Muscle layer of duodenum (tissue), 2 donors: Measurements from ENCODE around the gene AP1B1.

Source experiments
- H3K27ac ChIP-seq: one replicate; pipeline ENCODE4 v1.7.0; 2013; ENCODE audit warnings: mild to moderate bottlenecking, low read length
- H3K27me3 ChIP-seq: one replicate; pipeline ENCODE4 v1.7.0; 2013; ENCODE audit warnings: low read depth, mild to moderate bottlenecking, control low read depth, low read length
- H3K36me3 ChIP-seq, 2 donors: one replicate each; pipeline ENCODE4 v1.7.0; 2013; ENCODE audit warnings: low read length in 2 of 2, control low read depth in 1 of 2, mild to moderate bottlenecking in 1 of 2; ENCODE audit not compliant: insufficient read depth in 2 of 2, control insufficient read depth in 1 of 2
- H3K4me1 ChIP-seq, 2 donors: one replicate each; pipeline ENCODE4 v1.7.0; 2013; ENCODE audit warnings: low read length in 2 of 2, mild to moderate bottlenecking in 2 of 2, control low read depth in 1 of 2, moderate library complexity in 1 of 2; ENCODE audit not compliant: insufficient read depth in 2 of 2, control insufficient read depth in 1 of 2
- H3K4me3 ChIP-seq, 2 donors: one replicate each; pipeline ENCODE4 v1.7.0; 2013; ENCODE audit warnings: low read length in 2 of 2, low read depth in 1 of 2, mild to moderate bottlenecking in 1 of 2
- H3K9me3 ChIP-seq, 2 donors: one replicate each; pipeline ENCODE4 v1.7.0; 2013; ENCODE audit warnings: low read length in 2 of 2, control low read depth in 1 of 2, mild to moderate bottlenecking in 1 of 2; ENCODE audit not compliant: control insufficient read depth in 1 of 2
- donor health status: healthy.

Gene AP1B1

DNA sequence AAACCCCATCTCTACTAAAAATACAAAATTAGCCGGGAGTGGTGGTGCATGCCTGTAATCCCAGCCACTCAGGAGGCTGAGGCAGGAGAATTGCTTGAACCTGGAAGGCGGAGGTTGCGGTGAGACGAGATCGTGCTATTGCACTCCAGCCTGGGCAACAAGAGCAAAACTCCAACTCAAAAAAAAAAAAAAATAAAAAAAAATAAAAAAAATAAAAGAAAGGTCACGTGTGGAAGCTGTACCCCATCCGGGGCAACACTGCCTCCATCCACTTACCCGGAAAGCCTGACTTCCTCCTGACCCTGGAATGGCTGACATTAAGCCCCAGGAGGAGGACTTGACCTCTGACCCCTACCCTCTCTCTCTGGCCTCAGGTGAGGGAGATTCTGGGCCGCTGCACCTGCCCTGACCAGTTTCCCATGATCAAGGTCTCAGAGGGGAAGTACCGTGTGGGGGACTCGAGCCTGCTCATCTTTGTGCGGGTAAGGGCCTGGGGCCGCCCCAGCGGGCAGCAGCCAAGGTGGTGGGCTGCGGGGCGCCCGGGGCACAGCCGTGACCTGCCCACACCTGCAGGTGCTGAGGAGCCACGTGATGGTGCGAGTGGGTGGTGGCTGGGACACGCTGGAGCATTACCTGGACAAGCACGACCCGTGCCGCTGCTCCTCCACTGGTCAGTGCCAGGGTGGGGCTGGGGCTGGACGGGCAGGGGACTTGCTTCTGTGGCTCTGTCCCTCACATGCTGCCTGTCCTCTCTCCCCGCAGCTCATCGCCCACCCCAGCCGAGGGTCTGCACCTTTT lies 78.1 kb downstream of the AP1B1 start:
- Histone ChIP-seq H3K4me3 (peak overlapping the region in 1 of 2 donors; percentile 15), H3K4me1 (peaks cover 15 to 75% of the 10 kb centered on the region in 2 donors), H3K27ac (no peak overlapping the region), H3K27me3 (peaks cover 14% of the 10 kb centered on the region), H3K36me3 (no peaks in the 10 kb centered on the region), H3K9me3 (no peaks in the 10 kb centered on the region)

GRCh38 chr22:29309332-29310064 lies 78.9 kb downstream of the AP1B1 start:
- H3K27ac ChIP-seq = no peak overlapping the region
- H3K4me3 ChIP-seq = peak overlapping the region; percentile 21 to 95
- no peaks in the 10 kb centered on the region for H3K36me3 ChIP-seq
- H3K27me3 ChIP-seq = peaks cover 11% of the 10 kb centered on the region
- H3K4me1 ChIP-seq = peaks cover 15 to 69% of the 10 kb centered on the region in 2 donors
- H3K9me3 ChIP-seq = no peaks in the 10 kb centered on the region

- Histone ChIP-seq H3K4me1 (peaks cover 15 to 62% of the 10 kb centered on the region in 2 donors), H3K4me3 (peak overlapping the region; percentile 21 to 95), H3K9me3 (no peaks in the 10 kb centered on the region), H3K36me3 (no peaks in the 10 kb centered on the region), H3K27ac (no peak overlapping the region), H3K27me3 (peaks cover 5% of the 10 kb centered on the region)
Observed at GRCh38 chr22:29308791-29309262, 79.5 kb downstream of the AP1B1 start.

- H3K4me3 ChIP-seq = peak overlapping the region in 1 of 2 donors; percentile 95
Observed at GRCh38 chr22:29308148-29308790, 80.1 kb downstream of the AP1B1 start.

GRCh38 chr22:29307596-29308147 lies 80.7 kb downstream of the AP1B1 start:
- H3K4me1 ChIP-seq = peaks cover 15 to 59% of the 10 kb centered on the region in 2 donors
- no peak overlapping the region for H3K27ac ChIP-seq
- no peaks in the 10 kb centered on the region for H3K9me3 ChIP-seq
- H3K27me3 ChIP-seq = no peaks in the 10 kb centered on the region
- H3K36me3 ChIP-seq = no peaks in the 10 kb centered on the region
- peak overlapping the region; percentile 76 to 95 for H3K4me3 ChIP-seq

More at GRCh38 chr22:29308148-29308790, 80.1 kb downstream of the AP1B1 start:
- Histone ChIP-seq H3K9me3 (no peaks in the 10 kb centered on the region), H3K4me1 (peaks cover 15 to 59% of the 10 kb centered on the region in 2 donors), H3K27me3 (no peaks in the 10 kb centered on the region), H3K27ac (no peak overlapping the region), H3K36me3 (no peaks in the 10 kb centered on the region)

GRCh38 chr22:29306835-29307595 lies 81.4 kb downstream of the AP1B1 start:
- no peaks in the 10 kb centered on the region for H3K9me3 ChIP-seq
- H3K4me3 ChIP-seq = peak overlapping the region; percentile 76 to 95
- H3K27ac ChIP-seq = no peak overlapping the region
- no peaks in the 10 kb centered on the region for H3K27me3 ChIP-seq
- H3K4me1 ChIP-seq = peaks cover 15 to 52% of the 10 kb centered on the region in 2 donors
- no peaks in the 10 kb centered on the region for H3K36me3 ChIP-seq

DNA sequence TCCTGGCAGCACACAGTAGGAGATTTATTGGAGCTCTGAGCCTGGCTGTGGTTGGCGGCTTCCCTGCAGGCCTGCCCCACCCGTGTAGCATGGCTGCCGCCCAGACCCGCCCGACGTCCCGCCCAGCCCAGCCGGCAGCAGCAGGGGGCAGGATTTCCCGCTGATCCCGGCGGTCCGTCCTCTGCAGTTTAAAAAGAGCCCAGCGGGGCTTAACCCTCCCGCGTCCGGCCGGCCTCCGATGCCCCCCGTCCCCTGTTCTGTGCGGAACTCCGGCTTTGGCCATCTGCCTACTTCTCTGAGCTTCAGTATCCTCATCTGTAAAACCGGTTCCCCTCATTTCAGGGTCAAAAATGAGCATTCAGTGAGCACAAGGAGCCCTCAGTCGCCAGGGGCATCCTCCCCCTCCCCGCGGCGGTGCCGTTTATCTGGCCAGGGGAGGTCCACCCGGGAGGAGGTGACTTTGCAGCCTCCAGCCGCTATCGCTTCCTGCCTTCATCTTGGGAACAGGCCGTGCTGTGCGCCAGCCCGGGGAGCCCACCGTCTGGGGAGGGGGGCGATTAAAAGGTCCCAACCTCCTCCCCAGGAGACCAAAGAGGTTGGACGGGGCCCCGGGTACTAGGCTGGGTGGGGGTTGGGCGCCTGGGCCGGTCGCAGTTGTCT lies 82.1 kb downstream of the AP1B1 start, which contains the start of gene GAS2L1:
Gene GAS2L1, plus strand, starts transcription at position 476 of the 660 bp plus-strand sequence. CDS start 1,456 bp downstream, outside the sequence.
- Histone ChIP-seq H3K4me3 (peak within 1 kb of the TSS; percentile 76 to 95), H3K4me1 (peaks cover 14 to 45% of the 10 kb centered on the region in 2 donors), H3K27ac (no peak within 1 kb of the TSS), H3K9me3 (no peaks in the 10 kb centered on the region), H3K27me3 (no peaks in the 10 kb centered on the region), H3K36me3 (no peaks in the 10 kb centered on the region)

DNA sequence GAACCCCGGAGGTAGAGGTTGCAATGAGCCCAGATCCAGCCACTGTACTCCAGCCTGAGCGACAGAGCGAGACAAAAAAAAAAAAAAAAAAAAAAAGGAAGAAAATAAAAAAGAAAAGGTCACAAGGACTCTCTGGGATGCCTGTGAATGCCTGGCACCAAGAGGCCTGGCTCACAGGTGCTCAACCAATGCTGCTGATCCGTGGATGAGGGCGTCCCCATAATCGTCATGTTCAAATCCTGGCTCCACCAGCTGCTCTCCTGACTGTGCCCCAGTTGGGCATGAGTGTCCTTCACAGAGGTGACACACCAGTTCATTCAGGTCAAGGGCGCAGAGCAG lies 82.6 kb downstream of the AP1B1 start:
- H3K4me1 ChIP-seq = peaks cover 12 to 41% of the 10 kb centered on the region in 2 donors
- no peaks in the 10 kb centered on the region for H3K9me3 ChIP-seq
- no peaks in the 10 kb centered on the region for H3K27me3 ChIP-seq
- peaks cover under 1 to 1% of the 10 kb centered on the region in 2 donors for H3K36me3 ChIP-seq
- no peak overlapping the region for H3K27ac ChIP-seq
- H3K4me3 ChIP-seq = peak overlapping the region in 1 of 2 donors; percentile 95

GRCh38 chr22:29302681-29303465 lies 85.5 kb downstream of the AP1B1 start:
- H3K4me1 ChIP-seq = peaks cover 0 to 14% of the 10 kb centered on the region in 2 donors
- no peak overlapping the region for H3K4me3 ChIP-seq
- H3K9me3 ChIP-seq = no peaks in the 10 kb centered on the region
- no peaks in the 10 kb centered on the region for H3K27me3 ChIP-seq
- H3K36me3 ChIP-seq = peaks cover 25 to 28% of the 10 kb centered on the region in 2 donors
- H3K27ac ChIP-seq = no peak overlapping the region

DNA sequence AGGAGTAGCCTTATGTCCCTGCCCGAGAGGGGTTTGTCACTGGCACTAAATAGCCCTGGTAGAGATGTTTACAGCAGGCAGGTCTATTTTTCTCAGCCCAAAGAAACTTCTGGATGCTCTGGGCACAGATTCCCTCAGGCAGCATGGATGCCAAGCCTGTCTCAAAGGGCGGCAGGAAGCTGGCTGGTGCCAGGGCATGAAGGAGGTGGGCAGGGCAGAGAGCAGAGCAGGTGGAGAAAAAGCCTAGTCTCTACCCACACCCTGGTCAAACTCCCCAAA lies 86.0 kb downstream of the AP1B1 start:
- H3K4me3 ChIP-seq = no peak overlapping the region
- no peaks in the 10 kb centered on the region for H3K27me3 ChIP-seq
- peaks cover 0 to 8% of the 10 kb centered on the region in 2 donors for H3K4me1 ChIP-seq
- no peaks in the 10 kb centered on the region for H3K9me3 ChIP-seq
- no peak overlapping the region for H3K27ac ChIP-seq
- H3K36me3 ChIP-seq = peaks cover 30 to 34% of the 10 kb centered on the region in 2 donors
